HepG2 (cell line): ENCODE results near the gene PTK7. TPM values are rescaled to one million over a fixed set of nuclear protein-coding genes. Genes with fewer than 3 reads are reported as not detected.

ENCODE experiments used
- GLI4 ChIP-seq: sonication (generic); formaldehyde crosslinking; IDR thresholded peaks from 2 replicates; pipeline ENCODE4 v1.5.1; 2020; ENCODE audit warnings: missing genetic modification reagents, mild to moderate bottlenecking, moderate library complexity, borderline replicate concordance
- KLF9 ChIP-seq: IDR thresholded peaks from 2 replicates; pipeline ENCODE4 v1.6.1; 2016; ENCODE audit warnings: low read depth
- LCORL ChIP-seq, 2 experiments: fragments of 450-650 bp in 1 of 2; sonication (generic) in 1 of 2; formaldehyde crosslinking in 1 of 2; IDR thresholded peaks; 2 replicates each; pipeline versions ENCODE4 v1.5.0 to v1.6.1; 2017 to 2020; ENCODE audit warnings: antibody characterized with exemption in 1 of 2, missing genetic modification reagents in 1 of 2
- MED13 ChIP-seq: sonication (generic); formaldehyde crosslinking; IDR thresholded peaks from 2 replicates; pipeline ENCODE4 v1.5.0; 2020; ENCODE audit warnings: missing genetic modification reagents
- TBX2 ChIP-seq: sonication (generic); formaldehyde crosslinking; IDR thresholded peaks from 2 replicates; pipeline ENCODE4 v1.5.0; 2020; ENCODE audit warnings: missing genetic modification reagents, mild to moderate bottlenecking, borderline replicate concordance
- TEAD3 ChIP-seq: optimal IDR thresholded peaks from 2 replicates; pipeline ENCODE3; 2016; ENCODE audit warnings: borderline replicate concordance
- ZMYM3 ChIP-seq: sonication (generic); formaldehyde crosslinking; IDR thresholded peaks from 2 replicates; pipeline ENCODE4 v1.5.1; 2020; ENCODE audit warnings: mild to moderate bottlenecking, missing genetic modification reagents
- ZNF121 ChIP-seq: sonication (generic); formaldehyde crosslinking; IDR thresholded peaks from 2 replicates; pipeline ENCODE4 v1.5.0; 2020; ENCODE audit warnings: mild to moderate bottlenecking, missing genetic modification reagents
- ZNF296 ChIP-seq: sonication (generic); formaldehyde crosslinking; conservative IDR thresholded peaks from 2 replicates; pipeline ENCODE4 v1.5.0; 2020; ENCODE audit warnings: mild to moderate bottlenecking, missing genetic modification reagents
- ZNF350 ChIP-seq: sonication (generic); formaldehyde crosslinking; IDR thresholded peaks from 2 replicates; pipeline ENCODE4 v1.4.0; 2020; ENCODE audit warnings: mild to moderate bottlenecking, low read depth, missing genetic modification reagents, borderline replicate concordance
- ZNF660 ChIP-seq: sonication (generic); formaldehyde crosslinking; IDR thresholded peaks from 2 replicates; pipeline ENCODE4 v1.5.1; 2020; ENCODE audit warnings: mild to moderate bottlenecking, low read depth, missing genetic modification reagents, borderline replicate concordance
- ZNF724P ChIP-seq: sonication (generic); formaldehyde crosslinking; IDR thresholded peaks from 2 replicates; pipeline ENCODE4 v1.8.0; 2022; ENCODE audit warnings: missing genetic modification reagents, borderline replicate concordance
- ZNF850 ChIP-seq: sonication (generic); formaldehyde crosslinking; conservative IDR thresholded peaks from 2 replicates; pipeline ENCODE4 v1.9.0; 2021; ENCODE audit warnings: mild to moderate bottlenecking, missing genetic modification reagents
- polyA plus RNA-seq, 8 experiments: library from polyadenylated mRNA; depleted of rRNA in 3 of 8; stranded (reverse) in 7 of 8; unstranded in 1 of 8; fragments of >200 nt; fragmentation: Illumina TruSeq in 4 of 8; extraction: Trizol in 4 of 8; gene quantifications; 2 replicates each; pipeline versions ENCODE4 v1.2.1 to v1.2.3, GENCODE V29; 2011 to 2016; ENCODE audit warnings: low read depth in 4 of 8, missing spikeins in 1 of 8, mixed read lengths in 1 of 8; ENCODE audit not compliant: insufficient read depth in 1 of 8
- total RNA-seq, 5 experiments: library from RNA; depleted of rRNA; stranded (reverse); fragments of >200 nt; fragmentation: Illumina TruSeq; extraction: Trizol; gene quantifications; 2 replicates each; pipeline ENCODE4 v1.2.3, GENCODE V29; 2016; ENCODE audit warnings: low read depth in 1 of 5
- TF ChIP-seq, protein P1 (sequence below): sonication (generic); formaldehyde crosslinking; IDR thresholded peaks from 2 replicates; pipeline ENCODE4 v1.4.0; 2020; ENCODE audit warnings: missing genetic modification reagents, mild to moderate bottlenecking, borderline replicate concordance
- TF ChIP-seq, protein P2 (sequence below): sonication (generic); formaldehyde crosslinking; conservative IDR thresholded peaks from 2 replicates; pipeline ENCODE4 v1.4.0; 2020; ENCODE audit warnings: mild to moderate bottlenecking, missing genetic modification reagents, moderate library complexity
- TF ChIP-seq, protein P3 (sequence below): sonication (generic); formaldehyde crosslinking; IDR thresholded peaks from 2 replicates; pipeline ENCODE4 v1.4.0; 2020; ENCODE audit warnings: low read depth, missing genetic modification reagents

PTK7 gene
- total and polyA plus RNA-seq, 2 of the 13 experiments (the other 11 are each of a cell fraction or from before 2014, with no cell fraction given): 98.5 to 99.8 TPM

DNA sequence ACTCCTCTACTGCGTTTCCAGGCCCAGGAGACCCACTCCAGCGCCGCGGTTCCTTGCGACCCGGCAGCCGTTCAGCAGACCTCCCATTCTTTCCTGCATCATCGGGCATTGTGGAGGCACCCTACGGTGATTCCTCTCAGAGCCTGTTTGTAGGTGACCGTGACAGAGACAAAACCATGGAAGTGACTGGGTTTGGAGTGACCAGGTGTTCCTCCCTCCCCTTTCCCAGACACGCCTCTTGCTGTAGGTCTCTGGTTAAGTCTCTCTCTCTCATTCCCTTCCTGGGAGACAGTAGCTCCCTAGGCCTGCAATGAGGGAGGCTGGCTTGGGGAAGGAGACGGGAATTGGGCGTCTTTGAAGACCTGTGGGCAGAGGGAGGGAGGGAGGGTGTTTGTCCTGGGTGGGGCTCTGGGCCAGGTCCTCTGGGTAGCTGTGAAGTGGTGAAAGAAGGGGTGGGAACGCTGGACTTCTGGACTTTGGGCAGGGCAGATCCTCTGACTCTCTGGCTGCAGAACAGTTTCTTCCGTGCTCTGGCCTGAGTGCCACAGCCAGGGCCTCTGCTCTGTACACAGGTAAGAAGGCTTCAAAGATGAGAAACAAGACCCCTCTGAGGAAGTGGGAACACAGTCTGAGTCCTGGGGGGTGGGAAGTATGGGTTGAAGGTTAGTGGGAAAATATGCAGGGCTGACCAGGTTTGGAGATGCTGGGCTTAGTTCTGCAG is 15.9 kb upstream of the PTK7 start (continued):
- TF ChIP-seq, protein P1, sequence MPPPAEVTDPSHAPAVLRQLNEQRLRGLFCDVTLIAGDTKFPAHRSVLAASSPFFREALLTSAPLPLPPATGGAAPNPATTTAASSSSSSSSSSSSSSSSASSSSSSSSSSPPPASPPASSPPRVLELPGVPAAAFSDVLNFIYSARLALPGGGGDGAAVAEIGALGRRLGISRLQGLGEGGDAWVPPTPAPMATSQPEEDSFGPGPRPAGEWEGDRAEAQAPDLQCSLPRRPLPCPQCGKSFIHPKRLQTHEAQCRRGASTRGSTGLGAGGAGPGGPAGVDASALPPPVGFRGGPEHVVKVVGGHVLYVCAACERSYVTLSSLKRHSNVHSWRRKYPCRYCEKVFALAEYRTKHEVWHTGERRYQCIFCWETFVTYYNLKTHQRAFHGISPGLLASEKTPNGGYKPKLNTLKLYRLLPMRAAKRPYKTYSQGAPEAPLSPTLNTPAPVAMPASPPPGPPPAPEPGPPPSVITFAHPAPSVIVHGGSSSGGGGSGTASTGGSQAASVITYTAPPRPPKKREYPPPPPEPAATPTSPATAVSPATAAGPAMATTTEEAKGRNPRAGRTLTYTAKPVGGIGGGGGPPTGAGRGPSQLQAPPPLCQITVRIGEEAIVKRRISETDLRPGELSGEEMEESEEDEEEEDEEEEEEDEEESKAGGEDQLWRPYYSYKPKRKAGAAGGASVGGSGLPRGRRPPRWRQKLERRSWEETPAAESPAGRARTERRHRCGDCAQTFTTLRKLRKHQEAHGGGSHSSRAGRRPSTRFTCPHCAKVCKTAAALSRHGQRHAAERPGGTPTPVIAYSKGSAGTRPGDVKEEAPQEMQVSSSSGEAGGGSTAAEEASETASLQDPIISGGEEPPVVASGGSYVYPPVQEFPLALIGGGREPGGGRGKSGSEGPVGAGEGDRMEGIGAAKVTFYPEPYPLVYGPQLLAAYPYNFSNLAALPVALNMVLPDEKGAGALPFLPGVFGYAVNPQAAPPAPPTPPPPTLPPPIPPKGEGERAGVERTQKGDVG (CRISPR knock-in tag): 0 out of 2 replicates have a peak, but pooled peaks have one; percentile 65
- TF ChIP-seq GLI4 (CRISPR knock-in tag) (peak; percentile 91), LCORL (IDR thresholded peaks at IDR 0.05) (no peak), LCORL (CRISPR knock-in tag; IDR thresholded peaks at IDR 0.05) (peak; percentile 90), ZNF121 (CRISPR knock-in tag) (no peak), ZNF724P (CRISPR knock-in tag) (0 out of 2 replicates have a peak, but pooled peaks have one; percentile 49), ZNF350 (peak; percentile 78; the same call in 1 of the 2 replicates), ZMYM3 (CRISPR knock-in tag) (peak; percentile 52; the same call in 1 of the 2 replicates), TBX2 (CRISPR knock-in tag) (peak; percentile 90), ZNF296 (CRISPR knock-in tag) (peak; percentile 77; the same call in 1 of the 2 replicates), TEAD3 (CRISPR knock-in tag) (peak; percentile 67), MED13 (no peak), KLF9 (CRISPR knock-in tag) (0 out of 2 replicates have a peak, but pooled peaks have one; percentile 15), ZNF850 (CRISPR knock-in tag) (peak; percentile 58; the same call in 1 of the 2 replicates), ZNF660 (no peak)
- TF ChIP-seq, protein P2, sequence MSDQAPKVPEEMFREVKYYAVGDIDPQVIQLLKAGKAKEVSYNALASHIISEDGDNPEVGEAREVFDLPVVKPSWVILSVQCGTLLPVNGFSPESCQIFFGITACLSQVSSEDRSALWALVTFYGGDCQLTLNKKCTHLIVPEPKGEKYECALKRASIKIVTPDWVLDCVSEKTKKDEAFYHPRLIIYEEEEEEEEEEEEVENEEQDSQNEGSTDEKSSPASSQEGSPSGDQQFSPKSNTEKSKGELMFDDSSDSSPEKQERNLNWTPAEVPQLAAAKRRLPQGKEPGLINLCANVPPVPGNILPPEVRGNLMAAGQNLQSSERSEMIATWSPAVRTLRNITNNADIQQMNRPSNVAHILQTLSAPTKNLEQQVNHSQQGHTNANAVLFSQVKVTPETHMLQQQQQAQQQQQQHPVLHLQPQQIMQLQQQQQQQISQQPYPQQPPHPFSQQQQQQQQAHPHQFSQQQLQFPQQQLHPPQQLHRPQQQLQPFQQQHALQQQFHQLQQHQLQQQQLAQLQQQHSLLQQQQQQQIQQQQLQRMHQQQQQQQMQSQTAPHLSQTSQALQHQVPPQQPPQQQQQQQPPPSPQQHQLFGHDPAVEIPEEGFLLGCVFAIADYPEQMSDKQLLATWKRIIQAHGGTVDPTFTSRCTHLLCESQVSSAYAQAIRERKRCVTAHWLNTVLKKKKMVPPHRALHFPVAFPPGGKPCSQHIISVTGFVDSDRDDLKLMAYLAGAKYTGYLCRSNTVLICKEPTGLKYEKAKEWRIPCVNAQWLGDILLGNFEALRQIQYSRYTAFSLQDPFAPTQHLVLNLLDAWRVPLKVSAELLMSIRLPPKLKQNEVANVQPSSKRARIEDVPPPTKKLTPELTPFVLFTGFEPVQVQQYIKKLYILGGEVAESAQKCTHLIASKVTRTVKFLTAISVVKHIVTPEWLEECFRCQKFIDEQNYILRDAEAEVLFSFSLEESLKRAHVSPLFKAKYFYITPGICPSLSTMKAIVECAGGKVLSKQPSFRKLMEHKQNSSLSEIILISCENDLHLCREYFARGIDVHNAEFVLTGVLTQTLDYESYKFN (CRISPR knock-in tag): peak; percentile 87
- TF ChIP-seq, protein P3, sequence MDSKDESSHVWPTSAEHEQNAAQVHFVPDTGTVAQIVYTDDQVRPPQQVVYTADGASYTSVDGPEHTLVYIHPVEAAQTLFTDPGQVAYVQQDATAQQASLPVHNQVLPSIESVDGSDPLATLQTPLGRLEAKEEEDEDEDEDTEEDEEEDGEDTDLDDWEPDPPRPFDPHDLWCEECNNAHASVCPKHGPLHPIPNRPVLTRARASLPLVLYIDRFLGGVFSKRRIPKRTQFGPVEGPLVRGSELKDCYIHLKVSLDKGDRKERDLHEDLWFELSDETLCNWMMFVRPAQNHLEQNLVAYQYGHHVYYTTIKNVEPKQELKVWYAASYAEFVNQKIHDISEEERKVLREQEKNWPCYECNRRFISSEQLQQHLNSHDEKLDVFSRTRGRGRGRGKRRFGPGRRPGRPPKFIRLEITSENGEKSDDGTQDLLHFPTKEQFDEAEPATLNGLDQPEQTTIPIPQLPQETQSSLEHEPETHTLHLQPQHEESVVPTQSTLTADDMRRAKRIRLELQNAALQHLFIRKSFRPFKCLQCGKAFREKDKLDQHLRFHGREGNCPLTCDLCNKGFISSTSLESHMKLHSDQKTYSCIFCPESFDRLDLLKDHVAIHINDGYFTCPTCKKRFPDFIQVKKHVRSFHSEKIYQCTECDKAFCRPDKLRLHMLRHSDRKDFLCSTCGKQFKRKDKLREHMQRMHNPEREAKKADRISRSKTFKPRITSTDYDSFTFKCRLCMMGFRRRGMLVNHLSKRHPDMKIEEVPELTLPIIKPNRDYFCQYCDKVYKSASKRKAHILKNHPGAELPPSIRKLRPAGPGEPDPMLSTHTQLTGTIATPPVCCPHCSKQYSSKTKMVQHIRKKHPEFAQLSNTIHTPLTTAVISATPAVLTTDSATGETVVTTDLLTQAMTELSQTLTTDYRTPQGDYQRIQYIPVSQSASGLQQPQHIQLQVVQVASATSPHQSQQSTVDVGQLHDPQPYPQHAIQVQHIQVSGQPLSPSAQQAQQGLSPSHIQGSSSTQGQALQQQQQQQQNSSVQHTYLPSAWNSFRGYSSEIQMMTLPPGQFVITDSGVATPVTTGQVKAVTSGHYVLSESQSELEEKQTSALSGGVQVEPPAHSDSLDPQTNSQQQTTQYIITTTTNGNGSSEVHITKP (CRISPR knock-in tag): peak; percentile 84
